Measurements from ENCODE around the gene AMDHD2.

AMDHD2 gene, protein sequence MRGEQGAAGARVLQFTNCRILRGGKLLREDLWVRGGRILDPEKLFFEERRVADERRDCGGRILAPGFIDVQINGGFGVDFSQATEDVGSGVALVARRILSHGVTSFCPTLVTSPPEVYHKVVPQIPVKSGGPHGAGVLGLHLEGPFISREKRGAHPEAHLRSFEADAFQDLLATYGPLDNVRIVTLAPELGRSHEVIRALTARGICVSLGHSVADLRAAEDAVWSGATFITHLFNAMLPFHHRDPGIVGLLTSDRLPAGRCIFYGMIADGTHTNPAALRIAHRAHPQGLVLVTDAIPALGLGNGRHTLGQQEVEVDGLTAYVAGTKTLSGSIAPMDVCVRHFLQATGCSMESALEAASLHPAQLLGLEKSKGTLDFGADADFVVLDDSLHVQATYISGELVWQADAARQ

DNA sequence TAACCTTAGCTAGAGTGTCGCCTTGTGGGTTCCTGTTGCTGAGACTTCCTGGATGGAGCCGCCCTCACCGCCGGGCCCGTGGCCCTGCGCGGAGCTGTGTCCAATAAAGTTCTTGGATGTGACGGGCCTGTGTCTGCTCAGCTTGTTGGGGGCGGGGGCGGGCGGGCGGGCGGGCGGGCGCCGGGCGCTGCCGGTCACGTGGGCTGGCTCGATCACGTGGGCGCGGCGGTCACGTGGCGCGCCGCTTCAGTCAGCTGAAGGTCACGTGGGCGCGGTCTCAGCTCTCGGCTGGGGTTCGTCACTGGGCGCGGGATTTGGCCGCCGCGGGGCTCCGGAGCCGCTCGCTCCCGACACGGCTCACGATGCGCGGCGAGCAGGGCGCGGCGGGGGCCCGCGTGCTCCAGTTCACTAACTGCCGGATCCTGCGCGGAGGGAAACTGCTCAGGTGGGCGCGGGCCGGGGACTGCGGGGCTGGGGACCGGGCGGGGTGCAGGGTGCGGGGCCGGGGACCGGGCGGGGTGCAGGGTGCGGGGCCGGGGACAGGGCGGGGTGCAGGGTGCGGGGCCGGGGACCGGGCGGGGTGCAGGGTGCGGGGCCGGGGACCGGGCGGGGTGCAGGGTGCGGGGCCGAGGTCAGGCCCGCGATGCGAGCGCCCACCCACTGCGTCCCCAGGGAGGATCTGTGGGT, at the start of gene AMDHD2:
Gene AMDHD2, plus strand, starts transcription at position 275 of the 687 bp plus-strand sequence. Its CDS starts 88 bp downstream, at position 363.
- peaks cover 4% of the 10 kb centered on the region for H3K36me3 Mint-ChIP-seq
- no peaks in the 10 kb centered on the region for H3K9me3 Mint-ChIP-seq
- H3K4me3 Mint-ChIP-seq, result peak within 1 kb of the TSS; percentile 85
- peak within 1 kb of the TSS; percentile 96 for H3K27ac Mint-ChIP-seq
- no peaks in the 10 kb centered on the region for H3K27me3 Mint-ChIP-seq
- H3K4me1 Mint-ChIP-seq, result peaks cover 58% of the 10 kb centered on the region

DNA sequence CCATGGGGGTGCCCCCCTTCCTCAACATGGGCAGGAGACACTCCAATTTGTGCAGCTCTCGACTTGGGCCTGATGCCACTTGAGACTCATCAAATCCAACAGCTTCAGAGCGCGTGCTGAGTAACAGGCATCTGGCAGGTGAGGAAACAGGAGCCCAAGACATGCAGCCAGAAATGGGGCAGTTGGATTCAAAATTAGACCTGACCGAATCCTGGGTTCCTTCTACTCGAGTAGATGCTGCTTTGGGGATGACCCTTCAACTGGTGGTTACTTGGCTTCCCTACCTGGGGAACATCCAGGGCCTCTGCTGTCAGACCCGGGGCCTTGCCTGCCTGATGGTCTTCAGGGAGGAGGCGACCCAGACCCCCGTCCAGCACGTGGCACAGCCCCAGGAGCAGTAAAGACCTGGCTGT, 49.6 kb upstream of the AMDHD2 start:
- H3K27me3 Mint-ChIP-seq, result peaks cover 23% of the 10 kb centered on the region
- H3K36me3 Mint-ChIP-seq, result no peaks in the 10 kb centered on the region
- H3K4me1 Mint-ChIP-seq, result peaks cover 10% of the 10 kb centered on the region
- no peak overlapping the region for H3K4me3 Mint-ChIP-seq
- H3K27ac Mint-ChIP-seq, result no peak overlapping the region
- H3K9me3 Mint-ChIP-seq, result no peaks in the 10 kb centered on the region

DNA sequence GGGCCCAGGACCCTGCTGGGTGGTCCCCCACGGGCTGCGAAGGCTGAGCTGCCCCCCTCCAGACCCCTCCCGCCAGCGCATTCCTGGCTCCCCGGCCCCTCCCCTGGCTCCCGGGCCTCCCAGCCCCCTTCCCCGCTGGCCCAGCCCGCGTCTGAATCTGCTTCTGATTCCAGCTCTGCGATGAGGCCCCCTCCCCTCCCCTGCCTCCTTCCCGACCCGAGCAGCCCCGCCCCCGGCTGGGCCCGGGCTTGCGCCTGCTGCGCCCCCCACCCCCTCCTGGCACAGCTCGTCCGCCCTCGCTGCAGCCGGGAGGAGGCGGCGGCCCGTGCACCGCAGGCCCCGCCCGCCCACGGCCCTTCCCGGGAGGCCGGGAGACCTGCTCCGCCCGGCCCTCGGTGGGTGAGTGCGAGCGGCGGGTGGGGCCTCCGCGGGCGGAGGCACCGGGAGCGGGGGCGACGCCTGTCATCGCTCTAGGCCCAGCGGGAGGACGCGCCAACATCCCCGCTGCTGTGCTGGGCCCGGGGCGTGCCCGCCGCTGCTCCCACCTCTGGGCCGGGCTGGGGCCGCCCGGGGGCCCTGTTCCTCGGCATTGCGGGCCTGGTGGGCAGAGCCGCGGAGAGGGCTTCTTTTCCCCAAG, 49.0 kb upstream of the AMDHD2 start, which contains the start of gene NTN3:
Gene NTN3, plus strand, starts transcription at position 282 of the 637 bp plus-strand sequence. CDS start 405 bp downstream, outside the sequence.
- Mint-ChIP-seq H3K4me1 (peaks cover 13% of the 10 kb centered on the region), H3K27ac (no peak within 1 kb of the TSS), H3K9me3 (no peaks in the 10 kb centered on the region), H3K4me3 (no peak within 1 kb of the TSS), H3K36me3 (no peaks in the 10 kb centered on the region), H3K27me3 (peaks cover 23% of the 10 kb centered on the region)

DNA sequence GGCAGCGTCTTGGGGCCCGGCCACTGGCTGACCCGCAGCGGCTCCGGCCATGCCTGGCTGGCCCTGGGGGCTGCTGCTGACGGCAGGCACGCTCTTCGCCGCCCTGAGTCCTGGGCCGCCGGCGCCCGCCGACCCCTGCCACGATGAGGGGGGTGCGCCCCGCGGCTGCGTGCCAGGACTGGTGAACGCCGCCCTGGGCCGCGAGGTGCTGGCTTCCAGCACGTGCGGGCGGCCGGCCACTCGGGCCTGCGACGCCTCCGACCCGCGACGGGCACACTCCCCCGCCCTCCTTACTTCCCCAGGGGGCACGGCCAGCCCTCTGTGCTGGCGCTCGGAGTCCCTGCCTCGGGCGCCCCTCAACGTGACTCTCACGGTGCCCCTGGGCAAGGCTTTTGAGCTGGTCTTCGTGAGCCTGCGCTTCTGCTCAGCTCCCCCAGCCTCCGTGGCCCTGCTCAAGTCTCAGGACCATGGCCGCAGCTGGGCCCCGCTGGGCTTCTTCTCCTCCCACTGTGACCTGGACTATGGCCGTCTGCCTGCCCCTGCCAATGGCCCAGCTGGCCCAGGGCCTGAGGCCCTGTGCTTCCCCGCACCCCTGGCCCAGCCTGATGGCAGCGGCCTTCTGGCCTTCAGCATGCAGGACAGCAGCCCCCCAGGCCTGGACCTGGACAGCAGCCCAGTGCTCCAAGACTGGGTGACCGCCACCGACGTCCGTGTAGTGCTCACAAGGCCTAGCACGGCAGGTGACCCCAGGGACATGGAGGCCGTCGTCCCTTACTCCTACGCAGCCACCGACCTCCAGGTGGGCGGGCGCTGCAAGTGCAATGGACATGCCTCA, 48.3 kb upstream of the AMDHD2 start:
- no peaks in the 10 kb centered on the region for H3K36me3 Mint-ChIP-seq
- H3K27me3 Mint-ChIP-seq, result peaks cover 22% of the 10 kb centered on the region
- peaks cover 20% of the 10 kb centered on the region for H3K4me1 Mint-ChIP-seq
- H3K4me3 Mint-ChIP-seq, result no peak overlapping the region
- no peak overlapping the region for H3K27ac Mint-ChIP-seq
- H3K9me3 Mint-ChIP-seq, result no peaks in the 10 kb centered on the region

DNA sequence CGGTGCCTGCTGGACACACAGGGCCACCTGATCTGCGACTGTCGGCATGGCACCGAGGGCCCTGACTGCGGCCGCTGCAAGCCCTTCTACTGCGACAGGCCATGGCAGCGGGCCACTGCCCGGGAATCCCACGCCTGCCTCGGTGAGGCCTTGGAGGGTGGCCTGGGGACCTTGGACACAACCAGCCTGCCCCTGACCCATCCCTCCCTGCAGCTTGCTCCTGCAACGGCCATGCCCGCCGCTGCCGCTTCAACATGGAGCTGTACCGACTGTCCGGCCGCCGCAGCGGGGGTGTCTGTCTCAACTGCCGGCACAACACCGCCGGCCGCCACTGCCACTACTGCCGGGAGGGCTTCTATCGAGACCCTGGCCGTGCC, 47.7 kb upstream of the AMDHD2 start:
- Mint-ChIP-seq H3K36me3 (no peaks in the 10 kb centered on the region), H3K27ac (no peak overlapping the region), H3K27me3 (peaks cover 22% of the 10 kb centered on the region), H3K9me3 (no peaks in the 10 kb centered on the region), H3K4me3 (no peak overlapping the region), H3K4me1 (peaks cover 21% of the 10 kb centered on the region)

DNA sequence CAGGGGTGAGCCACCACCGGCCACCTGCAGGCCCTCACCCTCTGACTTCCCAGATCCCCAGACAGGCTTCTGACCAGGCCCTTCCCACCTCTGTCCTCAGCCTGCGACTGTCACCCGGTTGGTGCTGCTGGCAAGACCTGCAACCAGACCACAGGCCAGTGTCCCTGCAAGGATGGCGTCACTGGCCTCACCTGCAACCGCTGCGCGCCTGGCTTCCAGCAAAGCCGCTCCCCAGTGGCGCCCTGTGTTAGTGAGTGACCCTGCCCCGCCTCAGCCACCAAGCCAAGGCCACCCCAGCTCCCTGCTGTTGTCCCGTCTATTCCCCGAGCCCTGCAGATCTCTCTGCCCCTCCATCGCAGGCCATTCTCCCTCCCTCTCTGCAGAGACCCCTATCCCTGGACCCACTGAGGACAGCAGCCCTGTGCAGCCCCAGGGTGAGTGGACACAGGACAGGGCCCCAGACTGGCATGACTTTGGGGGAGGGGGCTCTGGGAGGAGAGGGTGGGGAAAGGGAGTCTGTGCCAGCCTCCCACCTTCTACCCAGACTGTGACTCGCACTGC, 47.2 kb upstream of the AMDHD2 start:
- no peak overlapping the region for H3K27ac Mint-ChIP-seq
- H3K4me1 Mint-ChIP-seq, result peaks cover 21% of the 10 kb centered on the region
- peaks cover 22% of the 10 kb centered on the region for H3K27me3 Mint-ChIP-seq

DNA sequence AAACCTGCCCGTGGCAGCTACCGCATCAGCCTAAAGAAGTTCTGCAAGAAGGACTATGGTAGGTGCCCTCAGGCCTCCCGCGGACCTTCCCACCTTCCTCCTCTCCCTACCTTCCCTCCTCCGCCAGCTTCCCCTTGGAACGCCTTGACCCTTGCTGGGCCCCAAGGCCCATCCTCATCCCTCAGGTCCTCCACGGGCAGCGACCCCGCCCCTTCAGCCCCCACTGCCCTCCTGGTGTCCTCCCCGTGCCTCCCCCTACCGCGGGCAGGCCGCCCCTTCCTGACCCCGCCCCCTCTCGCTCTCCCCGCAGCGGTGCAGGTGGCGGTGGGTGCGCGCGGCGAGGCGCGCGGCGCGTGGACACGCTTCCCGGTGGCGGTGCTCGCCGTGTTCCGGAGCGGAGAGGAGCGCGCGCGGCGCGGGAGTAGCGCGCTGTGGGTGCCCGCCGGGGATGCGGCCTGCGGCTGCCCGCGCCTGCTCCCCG, 46.7 kb upstream of the AMDHD2 start:
- Mint-ChIP-seq H3K4me1 (peaks cover 21% of the 10 kb centered on the region), H3K36me3 (no peaks in the 10 kb centered on the region), H3K27me3 (peaks cover 19% of the 10 kb centered on the region), H3K9me3 (no peaks in the 10 kb centered on the region), H3K4me3 (peak overlapping the region; percentile 69), H3K27ac (peak overlapping the region; percentile 17)

More for the DNA sequence above, 47.2 kb upstream of the AMDHD2 start:
- Mint-ChIP-seq H3K9me3 (no peaks in the 10 kb centered on the region), H3K4me3 (peak overlapping the region; percentile 69), H3K36me3 (no peaks in the 10 kb centered on the region)

DNA sequence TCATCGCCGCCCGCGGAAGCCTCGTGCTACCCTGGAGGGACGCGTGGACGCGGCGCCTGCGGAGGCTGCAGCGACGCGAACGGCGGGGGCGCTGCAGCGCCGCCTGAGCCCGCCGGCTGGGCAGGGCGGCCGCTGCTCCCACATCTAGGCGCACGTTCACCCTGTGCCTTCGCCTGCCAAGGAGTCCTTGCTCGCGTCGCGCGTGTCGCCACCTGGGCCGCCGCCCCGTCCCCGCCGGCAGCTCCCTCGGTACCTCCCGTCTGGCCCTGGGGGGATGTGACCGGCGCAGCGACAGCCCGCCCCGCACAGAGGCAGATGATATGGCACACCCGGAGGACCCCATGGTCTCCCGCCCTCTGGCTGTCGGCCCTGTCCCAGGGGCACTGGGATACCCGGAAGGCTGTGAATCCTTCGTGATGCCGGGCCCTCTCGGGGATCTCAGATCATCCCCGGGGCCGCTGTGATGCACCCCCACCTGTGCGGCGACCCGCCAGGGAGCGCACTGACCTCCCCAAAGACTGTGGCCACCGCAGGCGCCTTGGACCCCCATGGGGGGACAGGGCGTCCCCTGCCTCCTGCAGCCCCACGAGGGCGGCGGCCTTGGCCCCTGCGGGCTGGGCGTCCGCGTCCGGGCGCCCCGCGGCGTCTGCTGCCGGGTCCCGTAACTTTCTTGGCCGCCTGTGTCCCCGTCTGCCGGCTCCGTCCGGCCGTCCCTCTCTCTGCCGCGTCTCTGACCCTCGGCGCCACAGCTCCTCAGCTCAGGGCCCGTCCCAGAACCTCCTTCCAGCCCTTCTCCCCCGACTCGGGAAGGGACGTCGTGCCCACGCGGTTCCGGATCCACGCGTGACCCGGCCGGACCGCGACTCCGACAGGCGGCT, 45.9 kb upstream of the AMDHD2 start:
- H3K27ac Mint-ChIP-seq, result no peak overlapping the region
- H3K27me3 Mint-ChIP-seq, result peaks cover 17% of the 10 kb centered on the region
- peaks cover 21% of the 10 kb centered on the region for H3K4me1 Mint-ChIP-seq
- peak overlapping the region; percentile 77 for H3K4me3 Mint-ChIP-seq
- no peaks in the 10 kb centered on the region for H3K9me3 Mint-ChIP-seq
- no peaks in the 10 kb centered on the region for H3K36me3 Mint-ChIP-seq

DNA sequence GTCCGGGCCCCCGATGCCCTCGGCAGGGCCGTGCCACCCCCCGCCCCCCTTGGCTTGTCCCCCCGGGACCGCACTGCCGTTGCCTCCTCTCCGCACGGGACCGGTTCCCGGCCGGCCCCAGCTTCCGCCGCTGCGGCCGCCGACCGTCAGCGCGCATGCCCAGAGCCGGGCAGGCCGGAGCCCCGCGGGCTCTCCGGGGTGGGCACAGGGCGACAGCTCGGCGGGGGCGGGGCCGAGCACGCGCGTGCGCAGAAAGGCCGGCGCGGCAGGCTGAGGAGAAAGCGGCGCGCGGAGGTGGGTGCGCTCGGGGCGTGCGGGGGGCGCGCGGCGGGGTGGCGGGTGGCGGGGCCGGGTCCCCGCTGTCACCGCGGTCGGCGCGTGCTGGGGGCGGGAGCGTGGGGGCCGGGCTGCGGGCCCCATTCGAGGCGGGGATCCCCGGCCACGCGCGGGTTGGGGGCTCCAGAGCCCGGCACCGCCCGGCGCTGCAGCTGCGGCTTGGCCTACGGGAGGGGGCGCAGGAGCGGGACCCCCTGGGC, 45.2 kb upstream of the AMDHD2 start, which contains the start of gene TBC1D24:
Gene TBC1D24, plus strand, starts transcription at position 251 of the 536 bp plus-strand sequence. CDS start 21,022 bp downstream, outside the sequence.
- H3K27me3 Mint-ChIP-seq, result peaks cover 13% of the 10 kb centered on the region
- H3K9me3 Mint-ChIP-seq, result no peaks in the 10 kb centered on the region
- H3K36me3 Mint-ChIP-seq, result no peaks in the 10 kb centered on the region
- peak within 1 kb of the TSS; percentile 77 for H3K4me3 Mint-ChIP-seq
- H3K4me1 Mint-ChIP-seq, result peaks cover 17% of the 10 kb centered on the region
- no peak within 1 kb of the TSS for H3K27ac Mint-ChIP-seq

DNA sequence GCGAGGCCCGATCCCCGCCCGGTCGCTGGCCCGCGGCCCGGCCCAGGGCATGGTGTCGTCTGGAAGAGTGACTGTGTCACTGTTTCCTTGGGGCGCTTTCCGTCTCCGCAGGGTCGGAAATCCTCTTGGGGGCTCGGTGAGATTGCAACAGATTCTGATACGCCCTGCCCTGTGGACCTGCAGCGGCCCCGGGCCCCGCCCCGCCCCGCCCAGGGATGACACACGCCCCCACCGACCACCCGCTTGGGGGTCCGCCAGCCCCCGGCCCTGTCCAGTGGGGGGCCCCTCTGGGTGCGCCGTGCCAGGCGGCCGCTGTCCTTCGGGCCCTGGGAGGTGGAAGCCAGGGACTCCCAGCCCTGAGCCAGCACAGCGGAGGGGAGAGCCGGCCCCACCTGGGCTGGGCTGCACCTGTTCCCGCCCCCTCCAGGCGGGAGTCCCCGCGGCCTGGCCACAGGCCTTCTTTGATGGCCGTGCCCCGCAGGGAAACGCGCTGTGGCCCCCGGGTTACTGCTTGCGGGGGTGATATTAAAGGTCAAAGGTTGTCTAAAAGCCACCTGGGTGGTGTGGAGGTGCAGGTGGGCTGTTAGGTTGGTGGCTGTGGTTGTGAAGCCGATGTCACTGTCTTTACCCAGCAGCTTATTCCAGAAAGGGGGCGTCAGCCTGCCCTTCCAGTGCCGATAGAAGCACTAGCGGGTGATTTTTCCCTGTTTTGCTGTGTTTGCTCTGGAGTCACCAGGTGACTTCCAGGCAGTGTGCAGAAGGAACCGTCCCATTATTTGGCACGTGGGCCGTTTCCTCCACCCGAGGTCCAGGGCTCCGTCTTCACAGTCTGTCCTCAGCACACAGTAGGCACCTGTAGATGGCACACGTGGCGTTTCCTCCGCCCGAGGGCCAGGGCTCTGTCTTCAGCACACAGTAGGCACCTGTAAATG, 44.5 kb upstream of the AMDHD2 start:
- H3K27ac Mint-ChIP-seq, result no peak overlapping the region
- peaks cover 6% of the 10 kb centered on the region for H3K27me3 Mint-ChIP-seq
- no peaks in the 10 kb centered on the region for H3K9me3 Mint-ChIP-seq
- H3K36me3 Mint-ChIP-seq, result no peaks in the 10 kb centered on the region
- peak overlapping the region; percentile 76 for H3K4me3 Mint-ChIP-seq
- peaks cover 16% of the 10 kb centered on the region for H3K4me1 Mint-ChIP-seq

DNA sequence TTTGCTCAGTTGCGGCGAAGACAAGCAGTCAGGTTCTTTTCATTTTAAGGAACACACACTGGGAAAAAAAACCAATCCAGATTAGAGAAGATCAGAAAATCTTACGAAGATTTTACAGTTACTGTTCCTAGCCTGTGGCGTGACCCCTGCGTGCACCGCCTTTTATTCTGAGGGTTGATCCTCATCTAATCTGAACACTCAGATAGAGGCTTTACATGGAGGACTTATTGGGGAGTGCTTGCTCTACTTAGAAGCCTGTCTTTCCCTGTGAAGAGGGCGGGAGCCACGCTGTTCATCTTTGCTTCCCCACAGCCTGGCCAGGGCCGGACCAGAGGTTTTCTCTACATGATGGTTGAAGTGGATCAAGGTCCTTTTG, 43.8 kb upstream of the AMDHD2 start:
- H3K36me3 Mint-ChIP-seq, result no peaks in the 10 kb centered on the region
- H3K4me3 Mint-ChIP-seq, result peak overlapping the region; percentile 76
- H3K27me3 Mint-ChIP-seq, result peaks cover 5% of the 10 kb centered on the region
- no peaks in the 10 kb centered on the region for H3K9me3 Mint-ChIP-seq
- H3K4me1 Mint-ChIP-seq, result peaks cover 16% of the 10 kb centered on the region
- H3K27ac Mint-ChIP-seq, result no peak overlapping the region

DNA sequence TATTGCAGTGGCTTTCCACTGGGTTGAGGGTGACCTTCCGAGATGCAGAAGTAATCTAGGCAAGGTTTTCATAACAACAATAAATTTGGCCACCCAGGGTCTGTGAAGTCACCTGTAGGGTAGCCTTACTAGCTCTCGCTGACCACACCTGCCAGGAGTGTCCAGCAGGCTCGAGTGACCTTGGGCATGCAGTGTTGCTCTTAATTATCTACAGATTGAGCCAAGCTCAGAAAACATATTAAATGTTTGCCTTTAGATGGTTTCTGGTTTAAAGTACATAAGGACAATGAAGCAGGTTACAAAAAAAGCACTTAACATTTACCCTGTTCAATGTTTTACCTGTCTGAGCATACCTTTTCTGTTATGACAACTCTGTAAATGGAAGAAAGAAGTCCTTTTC, 43.4 kb upstream of the AMDHD2 start:
- Mint-ChIP-seq H3K27ac (no peak overlapping the region), H3K4me3 (peak overlapping the region; percentile 76), H3K9me3 (no peaks in the 10 kb centered on the region), H3K36me3 (no peaks in the 10 kb centered on the region), H3K27me3 (peaks cover 5% of the 10 kb centered on the region), H3K4me1 (peaks cover 16% of the 10 kb centered on the region)

DNA sequence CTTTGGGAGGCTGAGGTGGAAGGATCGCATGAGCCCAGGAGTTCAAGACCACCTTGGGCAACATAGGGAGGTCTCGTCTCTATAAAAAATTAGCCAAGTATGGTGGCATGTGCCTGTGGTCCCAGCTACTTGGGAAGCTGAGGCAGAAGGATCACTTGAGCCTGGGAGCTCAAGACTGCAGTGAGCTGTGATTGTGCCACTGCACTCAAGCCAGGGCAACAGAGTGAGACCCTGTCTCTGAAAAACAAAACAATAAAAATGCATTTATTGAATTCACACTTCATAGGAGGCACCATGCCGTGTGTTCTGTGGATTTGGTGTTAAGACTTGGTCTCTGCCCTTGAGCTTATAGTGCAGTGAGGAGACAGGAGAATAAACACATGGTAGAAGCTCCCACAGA, 42.8 kb upstream of the AMDHD2 start:
- no peak overlapping the region for H3K27ac Mint-ChIP-seq
- no peak overlapping the region for H3K4me3 Mint-ChIP-seq
- H3K27me3 Mint-ChIP-seq, result peaks cover 5% of the 10 kb centered on the region
- H3K9me3 Mint-ChIP-seq, result no peaks in the 10 kb centered on the region
- H3K4me1 Mint-ChIP-seq, result peaks cover 16% of the 10 kb centered on the region
- H3K36me3 Mint-ChIP-seq, result no peaks in the 10 kb centered on the region

All from activated naive CD4-positive, alpha-beta T cell treated with anti-CD3 and anti-CD28 coated beads, Interleukin-2, amount 50 U/mL, for 24 hours (primary cell).